Globus pallidus (tissue), 1 donor: ENCODE measurements around the gene PTPDC1.

ENCODE experiments used
- DNase-seq: peaks from one replicate; pipeline ENCODE4 v3.0.0-alpha.2; 2015; ENCODE audit warnings: low spot score

PTPDC1 gene

DNA sequence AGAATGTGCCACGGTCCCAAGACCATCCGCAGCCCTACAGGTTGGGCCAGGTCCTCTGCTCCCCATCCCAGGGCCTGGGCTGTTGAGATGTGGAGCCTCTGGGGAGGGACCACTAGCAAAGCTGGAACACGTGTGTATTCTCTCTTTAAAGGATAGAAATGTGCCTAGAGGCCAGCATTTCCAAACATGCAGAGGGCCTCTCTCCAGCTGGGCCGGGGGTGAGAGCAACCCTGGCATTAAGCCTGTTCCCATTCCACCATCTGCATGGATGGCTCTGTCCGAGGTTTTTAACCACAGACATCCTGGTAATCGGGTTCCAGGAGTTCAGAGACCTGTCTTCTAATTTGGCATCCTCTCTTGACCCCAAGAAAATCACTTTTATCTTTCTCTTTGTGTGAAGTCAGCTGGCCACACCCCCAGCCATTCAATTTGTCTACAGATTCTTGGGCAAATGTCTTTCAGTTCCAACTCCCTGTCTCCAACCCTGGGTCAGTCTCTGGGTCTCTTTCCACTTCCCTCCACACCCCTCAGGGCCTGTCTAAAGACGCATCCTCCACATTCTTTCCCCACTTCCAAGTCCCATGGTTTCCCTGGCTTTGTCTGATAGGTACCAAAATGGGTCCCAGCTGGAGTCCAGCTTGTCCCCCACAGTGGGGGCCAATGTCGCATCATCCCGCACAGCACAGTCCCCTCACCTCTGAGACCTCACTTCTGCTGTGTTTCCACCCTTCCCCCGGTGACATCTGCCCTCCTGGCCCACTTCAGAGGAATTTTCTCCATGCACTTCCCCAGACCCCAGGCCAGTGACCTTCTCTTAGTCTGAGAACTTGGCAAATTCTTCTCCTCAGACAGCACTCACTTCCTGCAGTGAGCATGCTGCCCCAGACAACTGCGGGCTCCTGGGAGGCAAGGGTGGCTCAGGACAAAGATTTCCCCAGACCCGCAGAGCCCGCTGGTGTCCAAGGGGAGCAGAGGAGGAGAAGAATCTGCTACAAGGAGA is 56.8 kb downstream of the PTPDC1 start:
- DNase-seq: no peak

GRCh38 chr9:94142353-94142752 is 58.1 kb downstream of the PTPDC1 start:
- no peak for DNase-seq

GRCh38 chr9:94144394-94144793 is 60.1 kb downstream of the PTPDC1 start:
- no peak for DNase-seq

GRCh38 chr9:94145640-94146039 is 61.4 kb downstream of the PTPDC1 start:
- DNase-seq: no peak

GRCh38 chr9:94147776-94148175 is 63.5 kb downstream of the PTPDC1 start:
- no peak for DNase-seq

DNA sequence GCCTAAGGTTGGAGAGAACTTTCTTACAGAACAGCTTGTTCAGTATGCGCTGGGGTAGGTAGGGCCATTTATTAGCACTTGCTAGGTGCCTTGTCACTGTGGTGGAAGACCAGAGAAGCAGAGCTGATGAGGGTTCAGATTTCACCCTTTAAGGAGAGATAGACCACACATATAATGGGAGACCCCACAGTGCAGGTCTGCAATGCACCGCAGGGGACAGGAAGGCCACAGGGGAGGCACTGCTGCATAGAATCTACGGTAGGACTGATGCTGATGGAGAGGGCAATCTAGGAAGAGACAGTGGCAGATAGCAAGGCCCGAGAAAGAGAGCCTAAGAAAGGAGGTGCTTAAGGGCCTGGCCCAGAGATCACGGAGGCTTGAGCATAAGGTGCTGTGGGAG is 64.2 kb downstream of the PTPDC1 start:
- no peak for DNase-seq

DNA sequence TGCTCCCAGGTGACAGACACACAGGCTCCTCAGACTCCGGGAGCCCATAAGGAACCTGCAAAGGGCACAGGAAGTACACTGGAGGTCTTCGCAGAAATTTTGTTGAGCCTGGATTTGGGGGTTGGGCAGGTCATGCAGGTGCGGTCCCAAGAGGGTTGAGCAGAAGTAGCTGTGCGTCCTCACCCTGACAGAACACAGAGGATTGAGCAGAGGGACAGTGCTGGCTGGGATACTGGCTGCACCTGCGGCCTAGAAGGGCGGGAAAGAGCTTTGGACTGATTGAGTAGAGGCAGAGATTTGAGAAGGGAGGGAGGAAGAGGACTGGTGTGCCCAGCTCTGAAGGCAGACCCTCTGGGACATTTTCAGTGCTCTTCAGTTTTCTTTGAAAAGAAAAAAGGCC is 65.4 kb downstream of the PTPDC1 start:
- DNase-seq: no peak

DNA sequence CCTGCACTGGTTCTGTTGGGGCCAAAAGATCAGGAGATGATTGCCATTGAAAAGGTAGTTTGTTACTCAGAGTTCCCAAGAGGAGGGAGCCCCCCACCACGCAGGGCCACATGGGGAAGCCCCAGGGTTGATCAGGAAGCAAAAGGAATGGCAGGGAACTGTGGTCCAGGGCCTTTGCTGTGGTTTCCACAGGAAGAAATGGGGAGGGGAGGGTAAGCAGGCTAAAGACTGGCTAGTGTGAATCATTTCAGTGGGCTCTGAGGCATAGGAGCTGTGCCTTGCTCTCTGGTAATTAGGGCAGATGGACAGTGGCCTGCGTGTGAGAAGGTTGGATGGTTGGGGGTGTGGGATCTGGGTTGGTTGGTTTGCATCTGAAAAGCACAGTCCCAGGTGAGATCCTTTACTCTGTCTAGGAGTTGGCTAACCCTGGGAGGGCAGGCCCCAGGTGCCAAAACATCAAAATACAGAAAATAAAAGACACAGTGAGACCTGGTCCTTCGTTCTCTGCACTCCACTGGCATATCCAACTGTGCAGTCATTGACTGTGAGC is 66.1 kb downstream of the PTPDC1 start:
- DNase-seq: no peak

- no peak for DNase-seq
Measured at GRCh38 chr9:94150890-94151650, 66.8 kb downstream of the PTPDC1 start.

GRCh38 chr9:94153905-94154304 is 69.6 kb downstream of the PTPDC1 start:
- DNase-seq: no peak

- no peak for DNase-seq
Measured at GRCh38 chr9:94156348-94157049, 72.2 kb downstream of the PTPDC1 start.

- DNase-seq: peak; percentile 63
Measured at GRCh38 chr9:94157050-94157801, 73.0 kb downstream of the PTPDC1 start.
